OCI-LY7 (cell line): ENCODE measurements around the gene PTPA. TPM values are rescaled to one million over a fixed set of nuclear protein-coding genes. Genes with fewer than 3 reads are reported as not detected.

ENCODE experiments used
- BruUV-seq: library from RNA; stranded (reverse); fragments of 400-500 nt; replicated peaks from 2 replicates; lab custom pipeline; 2021; lab: Mats Ljungman, UMichigan
- CTCF ChIA-PET: fragments of 300-600 bp; sonication (Branson Sonifier 250); formaldehyde crosslinking; loops from one replicate; lab custom pipeline; 2022; ENCODE audit warnings: antibody characterized with exemption; ENCODE audit not compliant: unreplicated experiment; lab: Charles Lee
- POLR2A ChIA-PET: fragments of 300-600 bp; sonication (Branson Sonifier 250); formaldehyde crosslinking; loops from one replicate; lab custom pipeline; 2022; ENCODE audit warnings: antibody characterized with exemption; lab: Charles Lee
- DNase-seq: peaks from one replicate; pipeline ENCODE4 v3.0.0-alpha.2; 2015; ENCODE audit warnings: low spot score
- H2AFZ ChIP-seq: fragments of 200-600 bp; sonication (generic), shearing (Covaris generic); 2 replicates; pipeline ENCODE4 v1.6.1; 2014; ENCODE audit warnings: mild to moderate bottlenecking, antibody characterized with exemption, low read length, moderate library complexity
- H3K27ac ChIP-seq: fragments of 200-600 bp; sonication (generic); 2 replicates; pipeline ENCODE4 v1.5.1; 2014; ENCODE audit warnings: mixed run types, low read depth, mild to moderate bottlenecking, moderate library complexity, low read length, inconsistent platforms; ENCODE audit not compliant: poor library complexity, severe bottlenecking
- H3K36me3 ChIP-seq: fragments of 200-600 bp; sonication (generic); 2 replicates; pipeline ENCODE4 v1.6.1; 2014; ENCODE audit warnings: mild to moderate bottlenecking, antibody characterized with exemption, low read length, moderate library complexity, mixed read lengths; ENCODE audit not compliant: insufficient read depth
- H3K4me1 ChIP-seq: fragments of 200-600 bp; sonication (generic); 2 replicates; pipeline ENCODE4 v1.5.1; 2014; ENCODE audit warnings: mild to moderate bottlenecking, low read length; ENCODE audit not compliant: insufficient read depth, poor library complexity, severe bottlenecking
- H3K4me2 ChIP-seq: fragments of 200-600 bp; sonication (generic); 2 replicates; pipeline ENCODE4 v1.6.1; 2014; ENCODE audit warnings: mild to moderate bottlenecking, low read length
- H3K4me3 ChIP-seq: fragments of 200-600 bp; sonication (generic); 2 replicates; pipeline ENCODE4 v1.5.1; 2014; ENCODE audit warnings: mild to moderate bottlenecking, low read depth, low read length; ENCODE audit not compliant: poor library complexity, severe bottlenecking
- H3K79me2 ChIP-seq: fragments of 200-600 bp; sonication (generic); 2 replicates; pipeline ENCODE4 v1.6.1; 2016; ENCODE audit warnings: low read depth, mild to moderate bottlenecking, low read length, moderate library complexity, mixed read lengths; ENCODE audit not compliant: insufficient read depth
- H3K9me2 ChIP-seq: fragments of 200-600 bp; sonication (generic); 2 replicates; pipeline ENCODE4 v1.6.1; 2016; ENCODE audit warnings: mild to moderate bottlenecking, low read length, mixed read lengths; ENCODE audit not compliant: insufficient read depth
- H3K9me3 ChIP-seq: fragments of 200-600 bp; sonication (generic); 2 replicates; pipeline ENCODE4 v1.6.1; 2014; ENCODE audit warnings: mild to moderate bottlenecking, mixed run types, low read length, mixed read lengths
- H4K20me1 ChIP-seq: fragments of 200-600 bp; sonication (generic); 2 replicates; pipeline ENCODE4 v1.6.1; 2014; ENCODE audit warnings: mild to moderate bottlenecking, antibody characterized with exemption, low read length, moderate library complexity, mixed read lengths; ENCODE audit not compliant: insufficient read depth
- CTCF ChIP-seq: fragments of 200-600 bp; sonication (generic); conservative IDR thresholded peaks from 2 replicates; pipeline ENCODE4 v1.5.1; 2014; ENCODE audit warnings: mild to moderate bottlenecking, antibody characterized with exemption, low read length, moderate library complexity, mixed read lengths
- EZH2phosphoT487 ChIP-seq: fragments of 200-600 bp; sonication (generic); IDR thresholded peaks from 2 replicates; pipeline ENCODE4 v1.6.1; 2018; ENCODE audit warnings: low read depth, borderline replicate concordance, mild to moderate bottlenecking, mixed run types, antibody characterized with exemption, low read length, moderate library complexity, mixed read lengths
- intact Hi-C: fragments of 100-400 bp; cut with micrococcal nuclease; formaldehyde crosslinking; loops from one replicate; pipeline ENCODE4 v1.10.0; 2022; ENCODE audit not compliant: unreplicated experiment
- total RNA-seq, 2 experiments: library from RNA; depleted of rRNA in 1 of 2; stranded (reverse); fragments of >200 nt in 1 of 2; shearing (Covaris generic) in 1 of 2; gene quantifications; 2 replicates each; pipeline ENCODE4 v1.2.3, GENCODE V29; 2014 to 2022

Gene PTPA
- total RNA-seq, 2 experiments from 2014 or later = 106 to 111 TPM

GRCh38 chr9:129064499-129064908 lies 46.7 kb upstream of the PTPA start:
- Histone ChIP-seq H3K27ac (no peak overlapping the region), H3K36me3 (peaks cover 45% of the 10 kb centered on the region), H3K9me2 (no peaks in the 10 kb centered on the region), H2AFZ (no peak overlapping the region), H3K4me2 (no peak overlapping the region), H3K9me3 (no peaks in the 10 kb centered on the region), H3K4me3 (no peak overlapping the region), H3K4me1 (no peaks in the 10 kb centered on the region), H3K79me2 (no peaks in the 10 kb centered on the region), H4K20me1 (no peaks in the 10 kb centered on the region)
- DNase-seq = no peak
- intact Hi-C loops = no loop called here
- CTCF ChIA-PET = interaction anchor here (0.6 kb wide), 1 partner anchor 38 kb away, joined by 3 read pairs; no protein-coding TSS in a partner anchor
- POLR2A ChIA-PET = no interaction called here
- BruUV-seq = no TSS peak
- TF ChIP-seq CTCF (no peak), EZH2phosphoT487 (no peak)

GRCh38 chr9:129068110-129068509 lies 43.1 kb upstream of the PTPA start:
- DNase-seq = no peak
- TF ChIP-seq CTCF (no peak), EZH2phosphoT487 (no peak)
- ChIA-PET POLR2A (no interaction called here), CTCF (no interaction called here)
- intact Hi-C loops = no loop called here
- no peak overlapping the region for H3K27ac ChIP-seq
- H3K9me2 ChIP-seq = no peaks in the 10 kb centered on the region
- peaks cover 39% of the 10 kb centered on the region for H3K36me3 ChIP-seq
- H3K4me3 ChIP-seq = no peak overlapping the region
- no peak overlapping the region for H3K4me2 ChIP-seq
- H3K9me3 ChIP-seq = no peaks in the 10 kb centered on the region
- H3K4me1 ChIP-seq = no peaks in the 10 kb centered on the region
- no TSS peak for BruUV-seq
- H4K20me1 ChIP-seq = no peaks in the 10 kb centered on the region
- no peak overlapping the region for H2AFZ ChIP-seq
- H3K79me2 ChIP-seq = no peaks in the 10 kb centered on the region

GRCh38 chr9:129068990-129069861 lies 42.0 kb upstream of the PTPA start:
- TF ChIP-seq EZH2phosphoT487 (no peak), CTCF (no peak)
- Histone ChIP-seq H4K20me1 (no peaks in the 10 kb centered on the region), H3K4me1 (no peaks in the 10 kb centered on the region), H3K79me2 (no peaks in the 10 kb centered on the region), H3K9me2 (no peaks in the 10 kb centered on the region), H3K36me3 (peaks cover 31% of the 10 kb centered on the region), H3K4me3 (no peak overlapping the region), H2AFZ (no peak overlapping the region), H3K9me3 (no peaks in the 10 kb centered on the region), H3K4me2 (no peak overlapping the region), H3K27ac (no peak overlapping the region)
- CTCF ChIA-PET = no interaction called here
- no TSS peak for BruUV-seq
- intact Hi-C loops = no loop called here
- DNase-seq = no peak
- POLR2A ChIA-PET = no interaction called here
